Thyroid gland (tissue), 4 donors: ENCODE results near the gene CDHR4.

Experiments
- CTCF ChIP-seq, 6 experiments: fragments of 200-600 bp in 3 of 6; fragments of 450-650 bp in 3 of 6; sonication (generic) in 3 of 6; IDR thresholded peaks; one replicate each; pipeline ENCODE4 v1.5.1; 2016 to 2019; ENCODE audit warnings: antibody characterized with exemption in 6 of 6, mild to moderate bottlenecking in 2 of 6, inconsistent platforms in 1 of 6, moderate library complexity in 1 of 6
- POLR2A ChIP-seq, 2 donors: fragments of 450-650 bp; IDR thresholded peaks; one replicate each; pipeline ENCODE4 v1.6.1; 2017; ENCODE audit warnings: antibody characterized with exemption in 2 of 2, mild to moderate bottlenecking in 2 of 2, moderate library complexity in 1 of 2

DNA sequence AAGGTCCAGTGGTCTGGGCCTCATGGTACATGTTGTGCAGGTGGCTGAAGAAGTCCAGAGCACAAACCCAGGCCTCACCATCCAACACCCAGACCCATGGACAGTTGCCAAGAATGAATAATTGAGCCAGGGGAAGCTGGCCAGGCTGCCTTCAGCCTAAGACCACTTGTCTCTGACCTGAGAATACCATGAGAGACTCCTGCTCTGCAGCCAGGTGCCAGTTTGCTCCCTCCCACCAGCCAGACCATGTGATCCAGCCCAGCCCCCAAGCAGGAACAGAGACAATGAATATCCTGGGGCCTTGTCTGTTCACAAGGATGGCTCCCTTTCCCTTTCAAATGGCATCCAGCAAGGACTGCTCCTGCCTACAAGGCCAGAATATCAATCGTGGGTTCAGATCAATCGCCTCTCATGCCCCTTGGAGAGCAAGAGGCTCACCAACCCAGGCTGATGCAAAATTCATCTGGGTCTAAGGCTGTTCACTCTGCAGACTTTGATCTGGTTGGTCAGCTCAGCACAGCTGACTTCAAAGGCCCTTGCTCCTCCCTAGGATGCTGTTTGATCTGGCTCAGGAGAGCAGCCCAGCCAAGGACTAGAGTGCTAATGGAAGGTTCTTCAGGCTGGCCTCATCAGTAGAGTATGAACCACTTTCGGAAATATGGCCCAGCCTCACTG, 43.3 kb upstream of the CDHR4 start:
- no peak for TF ChIP-seq POLR2A (IDR thresholded peaks at IDR 0.05)
- TF ChIP-seq CTCF (IDR thresholded peaks at IDR 0.05), result no peak
